Activated CD8-positive, alpha-beta memory T cell treated with anti-CD3 and anti-CD28 coated beads for 36 hours (primary cell): ENCODE data around the gene LIPH. TPM values are rescaled to one million over a fixed set of nuclear protein-coding genes. Genes with fewer than 3 reads are reported as not detected.
"Not testable (repeated sequence)": the region's sequence is repeated elsewhere in the genome, so short reads cannot be mapped to it uniquely, and the experiment has no call there.

Experiments
- CTCF ChIA-PET: fragments of 350-600 bp; sonication (Branson Sonifier 250); formaldehyde crosslinking; loops from one replicate; lab custom pipeline; 2021; ENCODE audit warnings: antibody characterized with exemption; lab: Charles Lee
- POLR2A ChIA-PET: fragments of 350-600 bp; sonication (Branson Sonifier 250); formaldehyde crosslinking; loops from one replicate; lab custom pipeline; 2021; ENCODE audit warnings: antibody characterized with exemption; lab: Charles Lee
- total RNA-seq, 2 experiments: library from RNA; stranded (reverse); gene quantifications; one replicate each; pipeline ENCODE4 v1.2.3, GENCODE V29; 2021

The LIPH gene
- total RNA-seq, 2 experiments from 2014 or later = not detected

- ChIA-PET CTCF (no interaction called here), POLR2A (no interaction called here)
Measured at GRCh38 chr3:185504636-185505035, 47.8 kb downstream of the LIPH start.

GRCh38 chr3:185503521-185503920 lies 48.9 kb downstream of the LIPH start:
- ChIA-PET POLR2A (interaction anchor here (0.5 kb wide), 1 partner anchor 155 kb away, joined by 4 read pairs; no protein-coding TSS in a partner anchor), CTCF (no interaction called here)

GRCh38 chr3:185502987-185503386 lies 49.4 kb downstream of the LIPH start:
- ChIA-PET POLR2A (interaction anchor here (0.5 kb wide), 1 partner anchor 155 kb away, joined by 4 read pairs; no protein-coding TSS in a partner anchor), CTCF (no interaction called here)

- ChIA-PET CTCF (interaction anchor here (1.0 kb wide), 3 partner anchors 10 to 76 kb away, joined by 3 to 7 read pairs (median 4); no protein-coding TSS in a partner anchor), POLR2A (interaction anchor here (0.6 to 1.3 kb wide), 4 partner anchors 60 to 465 kb away, joined by 4 to 7 read pairs (median 5); partner anchors contain the start of gene SENP2)
Measured at GRCh38 chr3:185498503-185499396, 53.6 kb downstream of the LIPH start, which contains the start of gene TMEM41A. TMEM41A (minus strand) TSS chr3:185499035; CDS start chr3:185498961, 74 bp downstream.

- ChIA-PET CTCF (interaction anchor here (0.6 kb wide), 1 partner anchor 304 kb away, joined by 4 read pairs; no protein-coding TSS in a partner anchor), POLR2A (no interaction called here)
Measured at GRCh38 chr3:185490241-185490640, 62.1 kb downstream of the LIPH start.

GRCh38 chr3:185489462-185489861 lies 62.9 kb downstream of the LIPH start:
- CTCF ChIA-PET = interaction anchor here (0.6 kb wide), 1 partner anchor 305 kb away, joined by 4 read pairs; no protein-coding TSS in a partner anchor
- POLR2A ChIA-PET = no interaction called here

GRCh38 chr3:185488465-185488864 lies 63.9 kb downstream of the LIPH start:
- POLR2A ChIA-PET = no interaction called here

GRCh38 chr3:185486394-185486793 lies 66.0 kb downstream of the LIPH start:
- ChIA-PET POLR2A (no interaction called here), CTCF (no interaction called here)

More at GRCh38 chr3:185488465-185488864, 63.9 kb downstream of the LIPH start:
- CTCF ChIA-PET = interaction anchor here (1.1 kb wide), 1 partner anchor 10 kb away, joined by 3 read pairs; the partner anchor contains the start of gene TMEM41A

- ChIA-PET POLR2A (no interaction called here), CTCF (no interaction called here)
Measured at GRCh38 chr3:185484296-185484695, 68.1 kb downstream of the LIPH start.

- CTCF ChIA-PET = no interaction called here
- POLR2A ChIA-PET = no interaction called here
Measured at GRCh38 chr3:185479373-185479945, 72.9 kb downstream of the LIPH start.

GRCh38 chr3:185477316-185477715 lies 75.1 kb downstream of the LIPH start:
- ChIA-PET CTCF (no interaction called here), POLR2A (no interaction called here)

GRCh38 chr3:185474922-185475321 lies 77.5 kb downstream of the LIPH start:
- POLR2A ChIA-PET = not testable (repeated sequence)
- CTCF ChIA-PET = interaction anchor here (0.7 kb wide), 1 partner anchor 342 kb away, joined by 6 read pairs; no protein-coding TSS in a partner anchor

GRCh38 chr3:185473290-185473815 lies 79.0 kb downstream of the LIPH start:
- POLR2A ChIA-PET = no interaction called here
- CTCF ChIA-PET = no interaction called here

- ChIA-PET POLR2A (no interaction called here), CTCF (no interaction called here)
Measured at GRCh38 chr3:185470323-185470722, 82.1 kb downstream of the LIPH start.

GRCh38 chr3:185469542-185469941 lies 82.8 kb downstream of the LIPH start:
- ChIA-PET CTCF (no interaction called here), POLR2A (no interaction called here)

- CTCF ChIA-PET, POLR2A ChIA-PET: not testable (repeated sequence)
Measured at GRCh38 chr3:185466123-185466522, 86.3 kb downstream of the LIPH start.

- ChIA-PET POLR2A (no interaction called here), CTCF (interaction anchor here (0.6 to 0.8 kb wide), 2 partner anchors 38 to 93 kb away, joined by 3 to 4 read pairs; no protein-coding TSS in a partner anchor)
Measured at GRCh38 chr3:185465471-185465870, 86.9 kb downstream of the LIPH start.

GRCh38 chr3:185460719-185461350 lies 91.6 kb downstream of the LIPH start:
- ChIA-PET CTCF (interaction anchor here (0.6 kb wide), 1 partner anchor 117 kb away, joined by 3 read pairs; no protein-coding TSS in a partner anchor), POLR2A (no interaction called here)

- ChIA-PET CTCF (interaction anchor here (0.6 kb wide), 1 partner anchor 118 kb away, joined by 3 read pairs; no protein-coding TSS in a partner anchor), POLR2A (no interaction called here)
Measured at GRCh38 chr3:185460309-185460708, 92.1 kb downstream of the LIPH start.
